T-cell (primary cell): ENCODE data around the gene SIDT2. TPM values are rescaled to one million over a fixed set of nuclear protein-coding genes. Genes with fewer than 3 reads are reported as not detected.

Experiments
- ATAC-seq, 4 experiments: fragments of 200-7000 bp in 3 of 4; fragments of 150-1000 bp in 1 of 4; cut with Tn5 transposase; replicated peaks in 1 of 4; 1 replicate in 3 of 4; 2 replicates in 1 of 4; pipeline ENCODE4 v1.10.0; 2021; ENCODE audit warnings: moderate library complexity in 3 of 4, mild to moderate bottlenecking in 2 of 4, moderate number of reproducible peaks in 1 of 4
- CTCF ChIA-PET, 2 donors: fragments of 300-600 bp; sonication (Branson Sonifier 250); formaldehyde crosslinking; loops; one replicate each; lab custom pipeline; 2022; ENCODE audit warnings: antibody characterized with exemption in 2 of 2; lab: Charles Lee
- POLR2A ChIA-PET, 2 donors: fragments of 300-600 bp; sonication (Branson Sonifier 250); formaldehyde crosslinking; loops; one replicate each; lab custom pipeline; 2022; ENCODE audit warnings: antibody characterized with exemption in 2 of 2; lab: Charles Lee
- DNase-seq, 35 experiments: peaks; one replicate each; pipeline versions ENCODE4 v3.0.0 to v3.0.0-alpha.2; 2013 to 2023
- H3K27ac ChIP-seq: one replicate; pipeline ENCODE4 v1.5.1; 2013; ENCODE audit warnings: low read length
- H3K27me3 ChIP-seq, 2 experiments: replicated peaks in 1 of 2; 1 replicate in 1 of 2; 2 replicates in 1 of 2; pipeline versions ENCODE4 v1.6.1 to v1.7.0; 2013; ENCODE audit warnings: low read length in 1 of 2, mixed read lengths in 1 of 2; ENCODE audit not compliant: control insufficient read depth in 2 of 2, insufficient read depth in 2 of 2; ENCODE audit errors: extremely low read depth in 1 of 2
- H3K36me3 ChIP-seq, 2 donors: 1 replicate in 1 of 2; 2 replicates in 1 of 2; pipeline versions ENCODE4 v1.6.1 to v1.7.0; 2013; ENCODE audit warnings: low read length in 1 of 2; ENCODE audit not compliant: control insufficient read depth in 2 of 2, insufficient read depth in 1 of 2; ENCODE audit errors: extremely low read depth in 1 of 2
- H3K4me1 ChIP-seq, 2 experiments: 1 replicate in 1 of 2; 2 replicates in 1 of 2; pipeline versions ENCODE4 v1.6.1 to v1.7.0; 2013; ENCODE audit warnings: low read length in 2 of 2, mixed read lengths in 1 of 2; ENCODE audit not compliant: insufficient read depth in 2 of 2, control insufficient read depth in 1 of 2; ENCODE audit errors: extremely low read depth in 1 of 2
- H3K4me3 ChIP-seq, 2 donors: 1 replicate in 1 of 2; 2 replicates in 1 of 2; pipeline versions ENCODE4 v1.5.1 to v1.7.0; 2013; ENCODE audit warnings: mild to moderate bottlenecking in 2 of 2, low read length in 1 of 2, moderate library complexity in 1 of 2; ENCODE audit not compliant: control insufficient read depth in 1 of 2; ENCODE audit errors: extremely low read depth in 1 of 2
- H3K9me3 ChIP-seq: 2 replicates; pipeline ENCODE4 v1.7.0; 2013
- H3K27ac Mint-ChIP-seq, 2 donors: one replicate each; pipeline ENCODE4 v1.8.0; 2020 to 2021; ENCODE audit warnings: mild to moderate bottlenecking in 2 of 2, mixed read lengths in 2 of 2
- H3K27me3 Mint-ChIP-seq, 2 donors: one replicate each; pipeline ENCODE4 v1.8.0; 2021 to 2022; ENCODE audit warnings: mixed read lengths in 2 of 2
- H3K36me3 Mint-ChIP-seq: one replicate; pipeline ENCODE4 v1.8.0; 2021; ENCODE audit warnings: mixed read lengths
- H3K4me1 Mint-ChIP-seq, 3 donors: one replicate each; pipeline ENCODE4 v1.8.0; 2020 to 2022; ENCODE audit warnings: mixed read lengths in 3 of 3, mild to moderate bottlenecking in 1 of 3
- H3K4me3 Mint-ChIP-seq, 3 donors: one replicate each; pipeline ENCODE4 v1.8.0; 2020 to 2022; ENCODE audit warnings: mild to moderate bottlenecking in 3 of 3, mixed read lengths in 3 of 3, moderate library complexity in 3 of 3
- H3K9me3 Mint-ChIP-seq, 3 donors: one replicate each; pipeline ENCODE4 v1.8.0; 2020 to 2022; ENCODE audit warnings: mixed read lengths in 3 of 3
- WGBS: methylation state at CpG from one replicate; pipeline ENCODE4 v1.1.5; 2013; ENCODE audit warnings: missing lambda C conversion rate; ENCODE audit not compliant: insufficient coverage; 5-methylcytosine and 5-hydroxymethylcytosine counted together
- total RNA-seq, 35 experiments: library from RNA in 6 of 35; stranded (reverse) in 6 of 35; fragments of 120-200 nt in 1 of 35; gene quantifications; one replicate each; pipeline versions ENCODE4 v1.2.1 to v1.2.4 and lab custom pipeline; 2013 to 2026

SIDT2 gene
- total RNA-seq, 5 donors from 2014 or later (not counting 1 experiment from before 2014, with no cell fraction given), result 46.3 to 110 (median 59.5) TPM

- Mint-ChIP-seq H3K9me3 (no peaks in the 10 kb centered on the region), H3K4me1 (peaks cover 55 to 71% (median 57%) of the 10 kb centered on the region in 3 donors), H3K4me3 (peak overlapping the region; percentile 89 to 98 (median 96)), H3K27ac (peak overlapping the region; percentile 95 to 99), H3K36me3 (peaks cover 30% of the 10 kb centered on the region), H3K27me3 (no peaks in the 10 kb centered on the region)
- peaks cover 16 to 64% of the 10 kb centered on the region in 2 experiments for H3K4me1 ChIP-seq
- no peaks in the 10 kb centered on the region for H3K27me3 ChIP-seq
- peak; percentile 49 to 58 (median 54) for ATAC-seq
- H3K27ac ChIP-seq, result peak overlapping the region; percentile 84
- DNase-seq, result peak in 30 of 35 experiments; percentile 10 to 78 (median 33)
- POLR2A ChIA-PET, result interaction anchor here in 1 of 2 donors (0.7 kb wide), 3 partner anchors 50 to 1132 kb away, joined by 5 to 9 read pairs (median 6); no protein-coding TSS in a partner anchor
- H3K4me3 ChIP-seq, result peak overlapping the region; percentile 71 to 88
- no peaks in the 10 kb centered on the region for H3K9me3 ChIP-seq
- WGBS, result 10% methylated on average over 5 of the region's 12 CpGs
- H3K36me3 ChIP-seq, result peaks cover 9 to 45% of the 10 kb centered on the region in 2 donors
- CTCF ChIA-PET, result interaction anchor here (0.5 to 1.9 kb wide), 11 partner anchors 11 to 439 kb away, joined by 3 to 12 read pairs (median 4); partner anchors contain the start of genes SIDT2 (in 2 of the 2) and APOA5 (in 1 of the 2)
Measured at GRCh38 chr11:117230286-117230961, 51.9 kb downstream of the SIDT2 start.

- DNase-seq, result no peak
- H3K4me1 Mint-ChIP-seq, result peaks cover 55 to 70% (median 56%) of the 10 kb centered on the region in 3 donors
Measured at GRCh38 chr11:117230999-117231841, 52.7 kb downstream of the SIDT2 start.

DNA sequence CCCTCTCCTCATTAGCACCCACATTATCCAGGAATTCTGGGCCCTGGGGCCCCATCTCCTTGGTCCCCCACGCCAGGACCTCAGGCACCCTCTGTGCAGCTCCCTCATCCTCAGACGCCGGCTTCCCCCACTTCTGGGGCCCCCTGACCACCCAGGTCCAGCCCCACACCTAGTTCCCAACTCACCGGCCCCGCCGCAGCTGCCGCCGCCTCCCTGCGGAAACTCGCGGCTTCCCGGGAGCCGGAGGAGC, 53.2 kb downstream of the SIDT2 start, which contains the start of gene PCSK7:
Gene PCSK7 (minus strand): TSS at position 232 of the 250 bp plus-strand sequence. CDS start 2,229 bp downstream, outside the sequence.
- Histone ChIP-seq H3K9me3 (no peaks in the 10 kb centered on the region), H3K4me3 (peak within 1 kb of the TSS; percentile 71 to 88), H3K27me3 (no peaks in the 10 kb centered on the region), H3K27ac (peak within 1 kb of the TSS; percentile 93), H3K4me1 (peaks cover 16 to 57% of the 10 kb centered on the region in 2 experiments), H3K36me3 (peaks cover 9 to 33% of the 10 kb centered on the region in 2 donors)
- POLR2A ChIA-PET, result interaction anchor here in 1 of 2 donors (0.5 to 1.0 kb wide), 2 partner anchors 11 to 63 kb away, joined by 3 read pairs; no protein-coding TSS in a partner anchor
- ATAC-seq (no peak), DNase-seq (peak in 4 of 35 experiments; percentile 19 to 58 (median 23))
- Mint-ChIP-seq H3K4me3 (peak within 1 kb of the TSS; percentile 96 to 98 (median 98)), H3K9me3 (no peaks in the 10 kb centered on the region), H3K36me3 (peaks cover 24% of the 10 kb centered on the region), H3K4me1 (peaks cover 49 to 64% (median 53%) of the 10 kb centered on the region in 3 donors), H3K27ac (peak within 1 kb of the TSS; percentile 99), H3K27me3 (no peaks in the 10 kb centered on the region)
- 0% methylated on average over 10 of the region's 13 CpGs for WGBS
- CTCF ChIA-PET, result interaction anchor here (0.5 to 1.9 kb wide), 5 partner anchors 51 to 973 kb away, joined by 3 to 12 read pairs (median 5); partner anchors contain the start of genes SIDT2 (in 2 of the 2) and CEP164 (in 1 of the 2)

More at GRCh38 chr11:117230999-117231841, 52.7 kb downstream of the SIDT2 start:
- 3% methylated on average over 12 of the region's 14 CpGs for WGBS
- Histone ChIP-seq H3K36me3 (peaks cover 9 to 38% of the 10 kb centered on the region in 2 donors), H3K27ac (peak overlapping the region; percentile 84), H3K27me3 (no peaks in the 10 kb centered on the region), H3K4me1 (peaks cover 16 to 62% of the 10 kb centered on the region in 2 experiments), H3K4me3 (peak overlapping the region; percentile 71 to 88), H3K9me3 (no peaks in the 10 kb centered on the region)
- POLR2A ChIA-PET, result interaction anchor here (0.5 to 1.0 kb wide), 6 partner anchors 11 to 1131 kb away, joined by 3 to 9 read pairs (median 4); no protein-coding TSS in a partner anchor
- CTCF ChIA-PET, result interaction anchor here (0.5 to 1.9 kb wide), 12 partner anchors 10 to 440 kb away, joined by 3 to 12 read pairs (median 4); partner anchors contain the start of genes SIDT2 (in 2 of the 2), APOA5 (in 1 of the 2) and CEP164 (in 1 of the 2)
- peak overlapping the region; percentile 95 to 99 for H3K27ac Mint-ChIP-seq
- H3K4me3 Mint-ChIP-seq, result peak overlapping the region; percentile 89 to 98 (median 96)
- H3K9me3 Mint-ChIP-seq, result no peaks in the 10 kb centered on the region
- H3K27me3 Mint-ChIP-seq, result no peaks in the 10 kb centered on the region
- H3K36me3 Mint-ChIP-seq, result peaks cover 29% of the 10 kb centered on the region
- ATAC-seq, result no peak

- H3K4me1 Mint-ChIP-seq, result peaks cover 46 to 60% (median 50%) of the 10 kb centered on the region in 3 donors
- H3K36me3 Mint-ChIP-seq, result peaks cover 18% of the 10 kb centered on the region
- ChIA-PET CTCF (interaction anchor here (0.5 to 1.9 kb wide), 4 partner anchors 53 to 973 kb away, joined by 3 to 12 read pairs (median 4); partner anchors contain the start of gene SIDT2 (in 2 of the 2)), POLR2A (interaction anchor here in 1 of 2 donors (0.5 to 0.6 kb wide), 2 partner anchors 62 to 506 kb away, joined by 3 to 5 read pairs; no protein-coding TSS in a partner anchor)
- Histone ChIP-seq H3K36me3 (peaks cover 9 to 28% of the 10 kb centered on the region in 2 donors), H3K4me1 (peaks cover 16 to 51% of the 10 kb centered on the region in 2 experiments), H3K9me3 (no peaks in the 10 kb centered on the region), H3K27ac (peak within 1 kb of the TSS; percentile 93), H3K27me3 (no peaks in the 10 kb centered on the region), H3K4me3 (peak within 1 kb of the TSS; percentile 71 to 88)
- 0% methylated on average over 61 of the region's 94 CpGs for WGBS
- peak; percentile 80 to 86 (median 81) for ATAC-seq
- peak; percentile 37 to 87 (median 63) for DNase-seq
- peak within 1 kb of the TSS; percentile 99 for H3K27ac Mint-ChIP-seq
- no peaks in the 10 kb centered on the region for H3K9me3 Mint-ChIP-seq
- no peaks in the 10 kb centered on the region for H3K27me3 Mint-ChIP-seq
- peak within 1 kb of the TSS; percentile 96 to 98 (median 98) for H3K4me3 Mint-ChIP-seq
Measured at GRCh38 chr11:117232092-117232878, 53.7 kb downstream of the SIDT2 start, which contains the start of gene RNF214. TSS of gene RNF214 (plus strand) at chr11:117232671. CDS start at chr11:117234273, 1,602 bp downstream.

DNA sequence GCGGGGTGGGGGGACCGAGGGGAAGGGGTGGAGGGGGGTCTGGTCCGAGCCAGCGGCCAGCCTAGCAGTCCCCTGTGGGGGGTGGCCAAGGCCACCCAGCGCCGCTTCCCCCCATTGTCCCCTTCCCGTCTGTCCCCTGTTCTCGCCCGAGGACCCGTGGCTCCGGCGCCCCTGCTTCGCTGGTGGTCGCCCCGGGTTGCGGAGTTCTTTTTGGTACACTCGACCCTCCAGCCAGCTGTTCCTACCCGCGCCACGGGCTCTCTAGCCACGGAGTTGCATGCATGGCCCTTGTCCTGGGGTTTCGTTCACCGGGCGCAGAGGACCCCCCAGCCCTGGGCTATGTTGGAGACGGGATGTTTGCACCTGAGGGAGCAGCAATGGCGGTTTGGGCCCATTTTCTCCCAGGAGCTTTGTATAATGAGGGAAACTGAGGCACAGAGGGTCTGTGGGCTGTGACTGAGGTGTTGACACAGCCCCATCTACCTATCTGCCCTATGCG, 54.4 kb downstream of the SIDT2 start:
- peaks cover 5 to 22% of the 10 kb centered on the region in 2 donors for H3K36me3 ChIP-seq
- peaks cover 14% of the 10 kb centered on the region for H3K36me3 Mint-ChIP-seq
- H3K4me1 ChIP-seq, result peaks cover 16 to 47% of the 10 kb centered on the region in 2 experiments
- peaks cover 46 to 59% (median 46%) of the 10 kb centered on the region in 3 donors for H3K4me1 Mint-ChIP-seq
- ChIA-PET POLR2A (interaction anchor here in 1 of 2 donors (0.6 kb wide), 1 partner anchor 505 kb away, joined by 5 read pairs; no protein-coding TSS in a partner anchor), CTCF (interaction anchor here (0.6 to 0.9 kb wide), 2 partner anchors 53 to 54 kb away, joined by 3 to 6 read pairs; partner anchors contain the start of gene SIDT2 (in 1 of the 2))
- H3K27ac Mint-ChIP-seq, result peak overlapping the region; percentile 87 to 91
- peak overlapping the region; percentile 81 to 96 (median 83) for H3K4me3 Mint-ChIP-seq
- peak in 1 of 4 experiments; percentile 2 for ATAC-seq
- H3K4me3 ChIP-seq, result peak overlapping the region; percentile 56 to 58
- no peaks in the 10 kb centered on the region for H3K27me3 Mint-ChIP-seq
- WGBS, result 2% methylated on average over 20 of the region's 27 CpGs
- no peaks in the 10 kb centered on the region for H3K27me3 ChIP-seq
- no peaks in the 10 kb centered on the region for H3K9me3 Mint-ChIP-seq
- peak overlapping the region; percentile 45 for H3K27ac ChIP-seq
- no peaks in the 10 kb centered on the region for H3K9me3 ChIP-seq
- peak in 2 of 35 experiments; percentile 8 to 24 for DNase-seq
